T-helper 17 cell (primary cell): Measurements from ENCODE around the gene ADAMTS13. TPM values are rescaled to one million over a fixed set of nuclear protein-coding genes. Genes with fewer than 3 reads are reported as not detected.
"Not testable (repeated sequence)": the region's sequence is repeated elsewhere in the genome, so short reads cannot be mapped to it uniquely, and the experiment has no call there.

Source experiments
- ATAC-seq: fragments of 150-1000 bp; cut with Tn5 transposase; 2 replicates; pipeline ENCODE4 v1.10.0; 2021; ENCODE audit warnings: mild to moderate bottlenecking, moderate library complexity
- DNase-seq, 3 donors: peaks; one replicate each; pipeline versions ENCODE4 v3.0.0 to v3.0.0-alpha.2; 2020 to 2021
- H3K9me3 ChIP-seq: one replicate; pipeline ENCODE4 v1.7.0; 2013; ENCODE audit warnings: low read length, mild to moderate bottlenecking; ENCODE audit not compliant: control insufficient read depth, poor library complexity, severe bottlenecking
- H3K27ac Mint-ChIP-seq: one replicate; pipeline ENCODE4 v1.8.0; 2022; ENCODE audit warnings: mild to moderate bottlenecking, moderate library complexity, mixed read lengths
- H3K27me3 Mint-ChIP-seq: one replicate; pipeline ENCODE4 v1.8.0; 2022; ENCODE audit warnings: mixed read lengths
- H3K36me3 Mint-ChIP-seq: one replicate; pipeline ENCODE4 v1.8.0; 2022; ENCODE audit warnings: low read depth, mixed read lengths
- H3K4me1 Mint-ChIP-seq: one replicate; pipeline ENCODE4 v1.8.0; 2022; ENCODE audit warnings: mild to moderate bottlenecking, mixed read lengths
- H3K4me3 Mint-ChIP-seq: one replicate; pipeline ENCODE4 v1.8.0; 2022; ENCODE audit warnings: mild to moderate bottlenecking, moderate library complexity, mixed read lengths
- total RNA-seq, 4 donors: library from RNA in 2 of 4; stranded (reverse) in 2 of 4; gene quantifications; one replicate each; pipeline ENCODE4 v1.2.3 and lab custom pipeline; 2022 to 2026

The ADAMTS13 gene
- total RNA-seq, 2 donors from 2014 or later = 1.1 to 1.9 TPM

GRCh38 chr9:133384736-133385321, 37.3 kb upstream of the ADAMTS13 start:
- Mint-ChIP-seq H3K27ac (no peak overlapping the region), H3K27me3 (peaks cover 6% of the 10 kb centered on the region), H3K4me1 (peaks cover 2% of the 10 kb centered on the region), H3K4me3 (no peak overlapping the region), H3K36me3 (no peaks in the 10 kb centered on the region)
- DNase-seq (no peak), ATAC-seq (no peak)
- H3K9me3 ChIP-seq = no peaks in the 10 kb centered on the region

DNA sequence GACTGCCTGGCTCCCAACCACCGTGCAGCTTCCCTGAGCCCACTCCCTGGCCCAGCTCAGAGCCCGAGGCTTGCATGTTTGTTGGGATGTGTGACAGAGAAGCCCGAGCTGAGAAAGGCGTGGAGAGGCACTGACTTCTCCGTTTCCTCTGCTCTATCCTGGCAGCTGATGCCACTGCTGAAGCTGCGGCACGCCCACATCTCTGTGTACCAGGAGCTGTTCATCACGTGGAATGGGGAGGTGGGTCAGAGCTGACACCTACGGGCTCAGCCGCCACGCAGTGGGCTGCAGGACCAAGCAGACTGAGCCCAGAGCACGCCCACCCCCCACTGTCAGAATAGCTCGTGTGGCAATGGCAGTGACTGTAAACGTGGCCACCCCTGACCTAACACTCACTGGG, 36.7 kb upstream of the ADAMTS13 start:
- H3K4me3 Mint-ChIP-seq = no peak overlapping the region
- peaks cover 11% of the 10 kb centered on the region for H3K27me3 Mint-ChIP-seq
- ATAC-seq = no peak
- DNase-seq = no peak
- no peak overlapping the region for H3K27ac Mint-ChIP-seq
- peaks cover 3% of the 10 kb centered on the region for H3K4me1 Mint-ChIP-seq
- no peaks in the 10 kb centered on the region for H3K9me3 ChIP-seq
- H3K36me3 Mint-ChIP-seq = no peaks in the 10 kb centered on the region

DNA sequence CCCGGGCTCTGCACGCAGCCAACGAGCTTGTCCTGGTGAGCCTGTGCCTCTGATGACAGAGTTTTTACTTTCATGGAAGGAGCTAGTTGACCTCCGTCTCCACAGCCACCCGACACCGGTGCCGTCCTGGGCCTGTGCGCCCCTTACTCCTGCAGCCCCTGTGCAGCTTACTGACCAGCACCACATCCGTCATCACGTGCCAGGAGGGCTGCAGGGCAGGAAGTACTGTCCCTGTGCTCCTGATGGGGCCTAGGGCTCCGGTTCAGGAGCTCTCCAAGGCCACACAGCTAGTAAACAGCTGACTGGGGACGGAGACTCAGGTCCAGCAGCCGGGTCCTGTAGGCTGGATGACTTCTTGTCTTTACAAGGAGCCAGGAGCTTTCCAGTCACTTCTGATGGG, 35.8 kb upstream of the ADAMTS13 start:
- no peaks in the 10 kb centered on the region for H3K9me3 ChIP-seq
- DNase-seq (no peak), ATAC-seq (no peak)
- Mint-ChIP-seq H3K27ac (no peak overlapping the region), H3K36me3 (no peaks in the 10 kb centered on the region), H3K4me1 (peaks cover 3% of the 10 kb centered on the region), H3K27me3 (peaks cover 16% of the 10 kb centered on the region), H3K4me3 (no peak overlapping the region)

GRCh38 chr9:133387680-133388079, 34.5 kb upstream of the ADAMTS13 start:
- Mint-ChIP-seq H3K36me3 (no peaks in the 10 kb centered on the region), H3K4me3 (no peak overlapping the region), H3K27me3 (peaks cover 16% of the 10 kb centered on the region), H3K4me1 (peaks cover 3% of the 10 kb centered on the region), H3K27ac (no peak overlapping the region)
- no peak for ATAC-seq
- DNase-seq = no peak
- no peaks in the 10 kb centered on the region for H3K9me3 ChIP-seq

DNA sequence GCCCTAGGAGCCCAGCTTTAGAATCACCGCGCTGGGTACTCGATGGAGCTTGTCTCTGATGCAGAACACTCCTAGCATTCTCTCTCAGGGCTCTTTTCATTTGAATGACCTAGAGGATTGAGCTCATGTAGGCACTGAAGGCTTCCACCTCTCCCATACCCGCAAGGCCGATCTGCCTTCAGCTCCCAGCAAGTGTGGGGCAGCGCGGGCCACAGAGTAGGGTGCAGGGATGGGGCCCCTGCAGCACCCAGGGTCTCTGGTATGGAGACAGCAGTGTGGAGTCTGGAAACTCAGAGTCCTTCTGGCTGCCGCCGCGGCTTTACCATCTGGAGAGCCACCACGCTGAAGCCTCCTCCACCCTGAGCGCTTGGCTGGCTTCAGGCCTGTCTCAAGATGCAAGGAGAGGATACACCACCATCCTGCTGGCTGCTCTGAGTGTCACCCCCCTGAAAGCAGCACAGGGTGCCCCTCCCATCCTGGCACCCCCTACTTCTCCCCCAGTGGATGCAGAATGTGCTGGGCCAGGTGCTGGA, 33.1 kb upstream of the ADAMTS13 start:
- H3K36me3 Mint-ChIP-seq = no peaks in the 10 kb centered on the region
- H3K4me1 Mint-ChIP-seq = peaks cover 3% of the 10 kb centered on the region
- no peak for DNase-seq
- no peak overlapping the region for H3K4me3 Mint-ChIP-seq
- H3K27ac Mint-ChIP-seq = no peak overlapping the region
- ATAC-seq = no peak
- H3K9me3 ChIP-seq = no peaks in the 10 kb centered on the region
- peaks cover 16% of the 10 kb centered on the region for H3K27me3 Mint-ChIP-seq

DNA sequence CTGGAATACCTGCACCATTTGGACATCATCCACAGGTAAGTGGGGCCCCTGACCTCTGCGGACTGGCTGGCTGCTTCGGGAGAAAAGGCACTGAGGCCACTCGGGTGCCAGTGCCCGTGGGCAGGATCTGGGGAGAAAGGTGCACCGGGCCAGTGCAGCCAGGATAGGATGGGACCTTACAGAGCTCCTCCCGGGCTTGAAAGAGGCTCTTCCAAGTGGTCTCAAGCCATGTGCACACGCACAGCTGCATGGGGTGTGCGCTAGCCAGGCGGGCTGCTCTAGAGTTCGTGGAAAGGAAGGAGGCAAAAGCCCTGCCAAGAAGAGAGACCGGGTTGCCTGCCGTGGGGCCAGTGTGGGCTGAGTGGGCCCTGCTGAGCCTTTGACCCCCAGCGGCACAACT, 32.6 kb upstream of the ADAMTS13 start:
- H3K9me3 ChIP-seq = no peaks in the 10 kb centered on the region
- Mint-ChIP-seq H3K4me3 (no peak overlapping the region), H3K36me3 (no peaks in the 10 kb centered on the region), H3K27ac (no peak overlapping the region), H3K27me3 (peaks cover 16% of the 10 kb centered on the region), H3K4me1 (peaks cover 3% of the 10 kb centered on the region)
- DNase-seq (no peak), ATAC-seq (no peak)

GRCh38 chr9:133390713-133391112, 31.5 kb upstream of the ADAMTS13 start:
- H3K27ac Mint-ChIP-seq = no peak overlapping the region
- H3K9me3 ChIP-seq = no peaks in the 10 kb centered on the region
- H3K4me3 Mint-ChIP-seq = no peak overlapping the region
- H3K4me1 Mint-ChIP-seq = peaks cover 3% of the 10 kb centered on the region
- no peak for DNase-seq
- H3K27me3 Mint-ChIP-seq = peaks cover 16% of the 10 kb centered on the region
- no peaks in the 10 kb centered on the region for H3K36me3 Mint-ChIP-seq
- no peak for ATAC-seq

GRCh38 chr9:133391449-133391848, 30.7 kb upstream of the ADAMTS13 start:
- H3K4me1 Mint-ChIP-seq, ATAC-seq, H3K9me3 ChIP-seq, H3K36me3 Mint-ChIP-seq, H3K4me3 Mint-ChIP-seq, DNase-seq, H3K27ac Mint-ChIP-seq: not testable (repeated sequence)
- H3K27me3 Mint-ChIP-seq = peaks cover 16% of the 10 kb centered on the region

GRCh38 chr9:133392308-133392707, 29.9 kb upstream of the ADAMTS13 start:
- not testable (repeated sequence) for DNase-seq, H3K4me1 Mint-ChIP-seq, H3K4me3 Mint-ChIP-seq, ATAC-seq, H3K27ac Mint-ChIP-seq, H3K36me3 Mint-ChIP-seq, H3K9me3 ChIP-seq
- peaks cover 16% of the 10 kb centered on the region for H3K27me3 Mint-ChIP-seq

- Mint-ChIP-seq H3K4me1 (peaks cover 7% of the 10 kb centered on the region), H3K27ac (no peak overlapping the region), H3K36me3 (no peaks in the 10 kb centered on the region), H3K27me3 (peaks cover 16% of the 10 kb centered on the region), H3K4me3 (no peak overlapping the region)
- no peaks in the 10 kb centered on the region for H3K9me3 ChIP-seq
- DNase-seq (no peak), ATAC-seq (no peak)
These were observed 28.8 kb upstream of the ADAMTS13 start for GRCh38 chr9:133393399-133393798.

- no peak for ATAC-seq
- no peak for DNase-seq
- peaks cover 10% of the 10 kb centered on the region for H3K27me3 Mint-ChIP-seq
These were observed 27.4 kb upstream of the ADAMTS13 start for GRCh38 chr9:133394687-133395271.

GRCh38 chr9:133396952-133397351, 25.2 kb upstream of the ADAMTS13 start:
- Mint-ChIP-seq H3K36me3 (no peaks in the 10 kb centered on the region), H3K27ac (no peak overlapping the region), H3K4me1 (peaks cover 5% of the 10 kb centered on the region), H3K4me3 (no peak overlapping the region), H3K27me3 (no peaks in the 10 kb centered on the region)
- DNase-seq (no peak), ATAC-seq (no peak)
- H3K9me3 ChIP-seq = no peaks in the 10 kb centered on the region

More at GRCh38 chr9:133394687-133395271, 27.4 kb upstream of the ADAMTS13 start:
- H3K9me3 ChIP-seq = no peaks in the 10 kb centered on the region
- Mint-ChIP-seq H3K4me1 (peaks cover 5% of the 10 kb centered on the region), H3K27ac (no peak overlapping the region), H3K36me3 (no peaks in the 10 kb centered on the region), H3K4me3 (no peak overlapping the region)

DNA sequence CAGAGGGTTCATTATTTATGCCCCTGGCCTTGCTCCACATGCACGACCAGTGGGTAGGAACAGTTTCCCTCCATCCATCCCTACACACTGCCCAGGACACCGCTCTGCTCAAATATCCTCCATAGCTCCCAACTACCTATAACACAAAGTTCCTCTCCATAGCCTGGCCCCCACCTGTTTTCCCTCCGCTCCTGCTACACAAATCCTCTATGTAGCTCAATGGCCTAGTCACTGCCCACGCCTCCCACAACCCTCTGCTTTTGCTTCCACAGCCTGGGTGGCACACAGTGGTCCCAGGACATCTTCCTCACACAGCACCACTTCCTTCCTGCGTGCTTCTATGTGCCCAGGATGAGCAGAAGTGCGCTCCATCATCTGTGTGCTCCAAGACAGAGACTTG, 24.8 kb upstream of the ADAMTS13 start:
- DNase-seq = no peak
- H3K27me3 Mint-ChIP-seq = no peaks in the 10 kb centered on the region
- H3K4me3 Mint-ChIP-seq = no peak overlapping the region
- H3K4me1 Mint-ChIP-seq = peaks cover 6% of the 10 kb centered on the region
- no peaks in the 10 kb centered on the region for H3K9me3 ChIP-seq
- H3K27ac Mint-ChIP-seq = no peak overlapping the region
- ATAC-seq = no peak
- H3K36me3 Mint-ChIP-seq = no peaks in the 10 kb centered on the region

DNA sequence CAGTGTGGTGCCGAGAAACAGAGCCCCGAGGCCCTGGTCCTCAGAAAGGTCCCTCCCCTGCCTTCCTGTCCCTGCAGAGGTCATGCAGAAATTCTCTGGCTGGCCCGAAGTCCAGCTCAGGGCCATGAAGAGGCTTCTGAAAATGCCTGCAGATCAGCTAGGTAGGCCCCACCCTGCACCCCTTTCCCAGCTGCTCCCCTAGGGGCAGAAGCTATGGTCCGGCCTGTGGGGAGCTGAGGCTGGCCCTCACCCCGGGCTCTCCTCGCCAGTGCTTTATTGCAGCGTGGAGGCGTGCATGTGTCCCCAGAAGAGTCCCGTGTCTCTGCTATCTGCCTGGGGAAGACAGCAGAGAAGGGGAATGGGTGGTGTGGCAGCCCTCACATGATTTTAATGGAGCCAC, 24.3 kb upstream of the ADAMTS13 start:
- no peak for DNase-seq
- no peak overlapping the region for H3K4me3 Mint-ChIP-seq

More for the DNA sequence above, 24.3 kb upstream of the ADAMTS13 start:
- no peaks in the 10 kb centered on the region for H3K27me3 Mint-ChIP-seq
- no peak for ATAC-seq
- no peak overlapping the region for H3K27ac Mint-ChIP-seq
- H3K4me1 Mint-ChIP-seq = peaks cover 6% of the 10 kb centered on the region
- H3K36me3 Mint-ChIP-seq = no peaks in the 10 kb centered on the region
- H3K9me3 ChIP-seq = no peaks in the 10 kb centered on the region
